CD14-positive monocyte (primary cell): ENCODE results near the gene GRIFIN. TPM values are rescaled to one million over a fixed set of nuclear protein-coding genes. Genes with fewer than 3 reads are reported as not detected.

Experiments
- DNase-seq, 3 donors: peaks; one replicate each; pipeline ENCODE4 v3.0.0-alpha.2; 2011 to 2022
- H2AFZ ChIP-seq: 2 replicates; pipeline ENCODE4 v1.6.0; 2012; ENCODE audit warnings: mild to moderate bottlenecking, low read depth, low read length, inconsistent platforms; ENCODE audit not compliant: insufficient read depth, poor library complexity, severe bottlenecking
- H3K27ac ChIP-seq, 2 donors: 1 replicate in 1 of 2; 2 replicates in 1 of 2; pipeline ENCODE4 v1.5.1; 2012 to 2013; ENCODE audit warnings: low read length in 2 of 2, control low read depth in 1 of 2, inconsistent platforms in 1 of 2, low read depth in 1 of 2, mild to moderate bottlenecking in 1 of 2
- H3K27me3 ChIP-seq, 2 donors: one replicate each; pipeline versions ENCODE4 v1.6.0 to v1.6.1; 2011 to 2013; ENCODE audit warnings: low read length in 2 of 2; ENCODE audit not compliant: control insufficient read depth in 2 of 2, insufficient read depth in 2 of 2
- H3K36me3 ChIP-seq, 2 donors: replicated peaks in 1 of 2; 1 replicate in 1 of 2; 2 replicates in 1 of 2; pipeline versions ENCODE4 v1.5.1 to v1.6.1; 2012 to 2013; ENCODE audit warnings: low read length in 2 of 2, control low read depth in 1 of 2, inconsistent platforms in 1 of 2, mild to moderate bottlenecking in 1 of 2; ENCODE audit not compliant: insufficient read depth in 2 of 2, control insufficient read depth in 1 of 2
- H3K4me1 ChIP-seq, 2 donors: 1 replicate in 1 of 2; 2 replicates in 1 of 2; pipeline versions ENCODE4 v1.5.1 to v1.6.1; 2012 to 2013; ENCODE audit warnings: low read length in 2 of 2, control low read depth in 1 of 2, inconsistent platforms in 1 of 2, mild to moderate bottlenecking in 1 of 2, moderate library complexity in 1 of 2; ENCODE audit not compliant: insufficient read depth in 2 of 2, control insufficient read depth in 1 of 2
- H3K4me2 ChIP-seq: replicated peaks from 2 replicates; pipeline ENCODE3; 2012; ENCODE audit warnings: low read length, moderate library complexity, mild to moderate bottlenecking; ENCODE audit not compliant: poor library complexity, severe bottlenecking; ENCODE audit errors: extremely low read depth
- H3K4me3 ChIP-seq, 3 experiments: fragments of 200-600 bp in 1 of 3; sonication (generic) in 1 of 3; replicated peaks in 1 of 3; 1 replicate in 2 of 3; 2 replicates in 1 of 3; pipeline ENCODE4 v1.5.1; 2011 to 2013; ENCODE audit warnings: low read length in 3 of 3, mild to moderate bottlenecking in 3 of 3, control low read depth in 2 of 3, low read depth in 2 of 3, inconsistent platforms in 1 of 3, moderate library complexity in 1 of 3
- H3K79me2 ChIP-seq: 2 replicates; pipeline ENCODE4 v1.6.0; 2012; ENCODE audit warnings: mild to moderate bottlenecking, control low read depth, inconsistent platforms, low read length, moderate library complexity; ENCODE audit not compliant: insufficient read depth
- H3K9ac ChIP-seq: 2 replicates; pipeline ENCODE4 v1.6.0; 2017; ENCODE audit warnings: low read length, mild to moderate bottlenecking; ENCODE audit not compliant: insufficient read depth, poor library complexity, severe bottlenecking
- H3K9me3 ChIP-seq, 2 donors: replicated peaks in 1 of 2; 1 replicate in 1 of 2; 2 replicates in 1 of 2; pipeline versions ENCODE4 v1.5.1 to v1.6.1; 2012 to 2013; ENCODE audit warnings: low read length in 2 of 2, control low read depth in 1 of 2; ENCODE audit not compliant: control insufficient read depth in 1 of 2, insufficient read depth in 1 of 2
- H4K20me1 ChIP-seq: 2 replicates; pipeline ENCODE4 v1.6.0; 2012; ENCODE audit warnings: mild to moderate bottlenecking, low read length, control low read depth, moderate library complexity; ENCODE audit not compliant: insufficient read depth
- H3K27ac Mint-ChIP-seq, 7 donors: one replicate each; pipeline ENCODE4 v1.8.0; 2020; ENCODE audit warnings: mild to moderate bottlenecking in 7 of 7, mixed read lengths in 7 of 7, moderate library complexity in 6 of 7, inconsistent platforms in 2 of 7
- H3K27me3 Mint-ChIP-seq, 3 donors: one replicate each; pipeline ENCODE4 v1.8.0; 2021 to 2022; ENCODE audit warnings: low read depth in 3 of 3, mild to moderate bottlenecking in 3 of 3, mixed read lengths in 3 of 3, moderate library complexity in 3 of 3, inconsistent platforms in 1 of 3
- H3K36me3 Mint-ChIP-seq, 2 donors: one replicate each; pipeline ENCODE4 v1.8.0; 2020; ENCODE audit warnings: mixed read lengths in 2 of 2, inconsistent platforms in 1 of 2, mild to moderate bottlenecking in 1 of 2
- H3K4me1 Mint-ChIP-seq: one replicate; pipeline ENCODE4 v1.8.0; 2020; ENCODE audit warnings: mild to moderate bottlenecking, mixed read lengths
- H3K4me3 Mint-ChIP-seq, 2 donors: one replicate each; pipeline ENCODE4 v1.8.0; 2020; ENCODE audit warnings: mild to moderate bottlenecking in 2 of 2, mixed read lengths in 2 of 2, moderate library complexity in 1 of 2
- H3K9me3 Mint-ChIP-seq, 7 donors: one replicate each; pipeline ENCODE4 v1.8.0; 2020 to 2022; ENCODE audit warnings: mixed read lengths in 7 of 7, mild to moderate bottlenecking in 6 of 7, moderate library complexity in 6 of 7, inconsistent platforms in 2 of 7
- WGBS: methylation state at CpG from one replicate; pipeline ENCODE4 v1.1.5; 2013; ENCODE audit warnings: missing lambda C conversion rate; ENCODE audit not compliant: insufficient coverage; 5-methylcytosine and 5-hydroxymethylcytosine counted together
- intact Hi-C, 2 donors: fragments of 100-400 bp; cut with micrococcal nuclease; formaldehyde crosslinking; loops; one replicate each; pipeline versions ENCODE4 v1.15.0 to v1.15.1; 2023
- polyA plus RNA-seq, 3 donors: library from polyadenylated mRNA; depleted of rRNA in 1 of 3; unstranded in 2 of 3; stranded (reverse) in 1 of 3; fragments of 300-500 nt in 2 of 3; fragments of >200 nt in 1 of 3; fragmentation: Illumina TruSeq in 2 of 3; gene quantifications; 1 replicate in 2 of 3; 2 replicates in 1 of 3; pipeline ENCODE4 v1.2.3, GENCODE V29; 2012 to 2021
- TF ChIP-seq, protein P1 (sequence below): fragments of 200-600 bp; IDR thresholded peaks from one replicate; pipeline ENCODE4 v1.8.0; 2022; ENCODE audit warnings: antibody characterized with exemption, mild to moderate bottlenecking

The GRIFIN gene
- polyA plus RNA-seq, 3 donors: not detected

DNA sequence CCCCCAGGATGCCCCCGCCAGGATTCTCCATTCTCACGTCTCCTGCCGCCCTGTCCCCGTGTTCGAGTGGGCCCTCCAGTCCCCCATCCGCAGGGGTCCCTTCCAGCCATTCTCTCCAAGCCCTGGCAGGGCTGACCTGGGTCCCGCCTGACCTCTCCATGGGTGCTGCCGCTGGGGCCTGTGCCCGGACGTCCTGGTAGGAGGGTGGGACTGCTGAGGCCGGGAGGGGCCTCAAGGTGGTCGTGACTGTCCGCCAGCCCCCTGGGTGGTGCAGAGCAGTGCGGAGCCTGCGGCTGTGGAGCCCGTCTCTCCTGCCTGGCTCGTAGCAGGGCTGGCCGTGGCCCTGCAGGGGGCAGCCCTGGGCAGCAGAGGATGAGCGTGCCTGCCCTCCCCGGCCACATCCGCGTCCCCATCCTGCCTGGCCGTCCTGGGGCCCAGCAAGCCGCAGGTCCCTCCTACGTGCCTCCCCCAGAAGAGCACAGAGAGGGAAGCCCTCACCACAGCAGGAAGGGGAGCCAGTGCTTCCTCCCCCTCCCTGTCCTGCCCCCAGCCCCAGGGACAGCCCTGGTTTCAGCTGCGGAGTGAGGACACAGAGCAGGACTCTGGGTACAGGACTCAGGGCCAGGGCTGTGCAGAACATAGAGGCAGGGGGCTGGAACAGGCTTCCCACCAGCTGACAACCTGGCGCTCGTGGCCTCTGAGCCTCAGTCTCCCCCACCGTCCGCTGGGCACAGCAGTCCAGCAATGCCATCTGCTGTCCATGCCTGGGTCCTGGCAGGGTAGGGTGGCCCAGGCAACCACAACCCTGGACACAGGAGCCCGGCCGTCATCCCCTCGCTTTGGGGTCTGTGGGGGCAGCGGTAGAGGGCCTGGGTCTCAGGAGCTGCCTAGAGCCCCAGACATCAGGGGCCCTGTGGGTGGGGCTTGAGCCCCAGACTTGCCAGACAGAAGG is 1.5 kb upstream of the GRIFIN start:
- H3K27me3 ChIP-seq: peaks cover 0 to 4% of the 10 kb centered on the region in 2 donors
- no peak overlapping the region for H3K9ac ChIP-seq
- intact Hi-C loops: loop anchor here (5.0 to 10.0 kb wide), 3 partner anchors 45 to 87 kb away; partner anchors contain the start of genes BRAT1 (in 1 of the 2) and IQCE (in 1 of the 2)
- peak overlapping the region; percentile 74 for H3K4me2 ChIP-seq
- H3K4me1 ChIP-seq: peaks cover 11 to 18% of the 10 kb centered on the region in 2 donors
- H3K36me3 Mint-ChIP-seq: peaks cover 0 to under 1% of the 10 kb centered on the region in 2 donors
- H3K27ac Mint-ChIP-seq: no peak overlapping the region
- H3K27me3 Mint-ChIP-seq: peaks cover 10 to 26% (median 14%) of the 10 kb centered on the region in 3 donors
- peak overlapping the region; percentile 20 to 46 for H3K4me3 Mint-ChIP-seq
- peak overlapping the region; percentile 85 for H2AFZ ChIP-seq
- H3K36me3 ChIP-seq: no peaks in the 10 kb centered on the region
- peaks cover 4% of the 10 kb centered on the region in 2 donors for H3K9me3 ChIP-seq
- H4K20me1 ChIP-seq: no peaks in the 10 kb centered on the region
- TF ChIP-seq, protein P1, sequence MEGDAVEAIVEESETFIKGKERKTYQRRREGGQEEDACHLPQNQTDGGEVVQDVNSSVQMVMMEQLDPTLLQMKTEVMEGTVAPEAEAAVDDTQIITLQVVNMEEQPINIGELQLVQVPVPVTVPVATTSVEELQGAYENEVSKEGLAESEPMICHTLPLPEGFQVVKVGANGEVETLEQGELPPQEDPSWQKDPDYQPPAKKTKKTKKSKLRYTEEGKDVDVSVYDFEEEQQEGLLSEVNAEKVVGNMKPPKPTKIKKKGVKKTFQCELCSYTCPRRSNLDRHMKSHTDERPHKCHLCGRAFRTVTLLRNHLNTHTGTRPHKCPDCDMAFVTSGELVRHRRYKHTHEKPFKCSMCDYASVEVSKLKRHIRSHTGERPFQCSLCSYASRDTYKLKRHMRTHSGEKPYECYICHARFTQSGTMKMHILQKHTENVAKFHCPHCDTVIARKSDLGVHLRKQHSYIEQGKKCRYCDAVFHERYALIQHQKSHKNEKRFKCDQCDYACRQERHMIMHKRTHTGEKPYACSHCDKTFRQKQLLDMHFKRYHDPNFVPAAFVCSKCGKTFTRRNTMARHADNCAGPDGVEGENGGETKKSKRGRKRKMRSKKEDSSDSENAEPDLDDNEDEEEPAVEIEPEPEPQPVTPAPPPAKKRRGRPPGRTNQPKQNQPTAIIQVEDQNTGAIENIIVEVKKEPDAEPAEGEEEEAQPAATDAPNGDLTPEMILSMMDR: peak; percentile 96
- peak overlapping the region in 1 of 3 experiments; percentile 46 for H3K4me3 ChIP-seq
- no peak overlapping the region for H3K27ac ChIP-seq
- peaks cover 16% of the 10 kb centered on the region for H3K4me1 Mint-ChIP-seq
- no peaks in the 10 kb centered on the region for H3K79me2 ChIP-seq
- peak; percentile 72 to 73 (median 72) for DNase-seq
- H3K9me3 Mint-ChIP-seq: peaks cover 3 to 7% (median 5%) of the 10 kb centered on the region in 7 donors
- WGBS: 17% methylated on average over 32 of the region's 34 CpGs

DNA sequence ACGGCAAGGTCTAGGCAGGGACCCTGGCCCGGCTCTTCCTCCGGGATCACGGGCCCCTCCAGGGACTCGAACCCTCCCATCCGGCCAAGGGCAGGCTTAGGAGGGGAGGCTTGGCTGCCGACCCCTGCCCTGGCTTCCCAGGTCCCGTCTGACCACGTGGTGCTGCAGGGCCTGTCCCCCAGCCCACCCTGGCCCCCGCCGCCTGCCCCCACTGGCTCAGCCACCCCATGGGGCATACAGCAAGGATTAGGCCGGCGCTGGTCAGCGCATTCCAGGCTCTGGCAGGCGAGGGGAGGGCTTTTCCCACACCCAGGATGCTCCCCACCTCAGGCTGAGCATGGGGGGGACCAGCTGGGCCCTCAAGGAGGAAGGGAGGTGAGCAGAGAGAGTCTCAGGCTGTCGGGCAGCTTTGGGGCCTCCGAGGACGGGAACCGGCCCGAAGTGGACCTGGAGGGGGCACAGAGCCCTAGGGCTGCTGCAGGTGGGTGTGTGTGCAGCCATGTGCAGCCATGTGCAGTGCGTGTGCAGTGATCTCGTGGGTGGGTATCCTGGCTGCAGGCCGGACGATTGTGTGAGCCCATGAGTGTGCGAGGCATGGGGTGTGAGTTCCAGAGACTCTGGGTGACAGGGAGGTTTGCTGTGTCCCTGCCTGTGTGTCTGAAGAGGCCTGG is 713 bp upstream of the GRIFIN start:
- peaks cover 11 to 18% of the 10 kb centered on the region in 2 donors for H3K4me1 ChIP-seq
- H3K4me3 Mint-ChIP-seq: peak overlapping the region in 1 of 2 donors; percentile 26
- peaks cover 7 to 32% (median 14%) of the 10 kb centered on the region in 3 donors for H3K27me3 Mint-ChIP-seq
- peaks cover 0 to 4% of the 10 kb centered on the region in 2 donors for H3K27me3 ChIP-seq
- H3K4me3 ChIP-seq: peak overlapping the region in 1 of 3 experiments; percentile 46
- no peaks in the 10 kb centered on the region for H4K20me1 ChIP-seq
- no peaks in the 10 kb centered on the region for H3K79me2 ChIP-seq
- TF ChIP-seq, protein P1: no peak
- H3K9me3 Mint-ChIP-seq: peaks cover 0 to 3% (median 0%) of the 10 kb centered on the region in 7 donors
- no peak overlapping the region for H2AFZ ChIP-seq
- H3K9me3 ChIP-seq: no peaks in the 10 kb centered on the region
- no peaks in the 10 kb centered on the region for H3K36me3 Mint-ChIP-seq
- intact Hi-C loops: loop anchor here (5.0 to 10.0 kb wide), 3 partner anchors 45 to 88 kb away; partner anchors contain the start of genes BRAT1 (in 1 of the 2) and IQCE (in 1 of the 2)
- H3K9ac ChIP-seq: no peak overlapping the region
- no peak overlapping the region for H3K27ac ChIP-seq
- 81% methylated on average over 18 of the region's 25 CpGs for WGBS
- H3K4me1 Mint-ChIP-seq: peaks cover 16% of the 10 kb centered on the region
- no peaks in the 10 kb centered on the region for H3K36me3 ChIP-seq
- H3K4me2 ChIP-seq: peak overlapping the region; percentile 74
- no peak for DNase-seq
- H3K27ac Mint-ChIP-seq: peak overlapping the region in 1 of 7 donors; percentile 72
